ENCODE measurements around the gene NPHS1. TPM values are rescaled to one million over a fixed set of nuclear protein-coding genes. Genes with fewer than 3 reads are reported as not detected.
A peak's percentile ranks its signal among the peaks of the same experiment; 100 is the strongest.
"Not testable (repeated sequence)": the region's sequence is repeated elsewhere in the genome, so short reads cannot be mapped to it uniquely, and the experiment has no call there.

NPHS1 gene
- polyA plus RNA-seq, 1 donor from 2014 or later, result 0.05 TPM

DNA sequence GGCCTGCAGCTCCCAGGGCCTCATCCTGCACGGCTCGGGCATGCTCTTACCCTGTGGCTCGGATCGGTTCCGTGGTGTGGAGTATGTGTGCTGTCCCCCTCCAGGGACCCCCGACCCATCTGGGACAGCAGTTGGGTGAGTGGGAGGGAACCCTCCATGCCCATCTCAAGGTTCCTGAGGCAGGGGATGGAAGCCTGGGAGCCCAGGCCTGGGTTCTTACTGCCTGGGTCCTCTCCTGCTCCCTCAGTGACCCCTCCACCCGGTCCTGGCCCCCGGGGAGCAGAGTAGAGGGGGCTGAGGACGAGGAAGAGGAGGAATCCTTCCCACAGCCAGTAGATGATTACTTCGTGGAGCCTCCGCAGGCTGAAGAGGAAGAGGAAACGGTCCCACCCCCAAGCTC, 19.3 kb upstream of the NPHS1 start:
- H4K20me1 ChIP-seq (ENCODE audit: insufficient read depth), result no peaks in the 10 kb centered on the region
- H3K4me3 ChIP-seq (ENCODE audit: low read length), result no peak overlapping the region
- H3K79me2 ChIP-seq (replicated peaks; ENCODE audit: insufficient read depth, low read length), result peaks cover 18% of the 10 kb centered on the region
- no peaks in the 10 kb centered on the region for H3F3A ChIP-seq (ENCODE audit: insufficient read depth, low read length, poor library complexity, severe bottlenecking)
- H2AFZ ChIP-seq (ENCODE audit: low read depth, low read length), result no peak overlapping the region
- no peak overlapping the region for H3K27ac ChIP-seq (ENCODE audit: low read length)
- no peaks in the 10 kb centered on the region for H3K27me3 ChIP-seq (ENCODE audit: insufficient read depth, low read depth, low read length)
- no peaks in the 10 kb centered on the region for H3K9me3 ChIP-seq (ENCODE audit: low read length)
- no peak overlapping the region for H3K9ac ChIP-seq (ENCODE audit: low read length)
- no peak for TF ChIP-seq SMC3 (conservative IDR thresholded peaks at IDR 0.05; ENCODE audit: poor library complexity)
- no peak for TF ChIP-seq RAD21 (conservative IDR thresholded peaks at IDR 0.05)
- TF ChIP-seq, protein P1, sequence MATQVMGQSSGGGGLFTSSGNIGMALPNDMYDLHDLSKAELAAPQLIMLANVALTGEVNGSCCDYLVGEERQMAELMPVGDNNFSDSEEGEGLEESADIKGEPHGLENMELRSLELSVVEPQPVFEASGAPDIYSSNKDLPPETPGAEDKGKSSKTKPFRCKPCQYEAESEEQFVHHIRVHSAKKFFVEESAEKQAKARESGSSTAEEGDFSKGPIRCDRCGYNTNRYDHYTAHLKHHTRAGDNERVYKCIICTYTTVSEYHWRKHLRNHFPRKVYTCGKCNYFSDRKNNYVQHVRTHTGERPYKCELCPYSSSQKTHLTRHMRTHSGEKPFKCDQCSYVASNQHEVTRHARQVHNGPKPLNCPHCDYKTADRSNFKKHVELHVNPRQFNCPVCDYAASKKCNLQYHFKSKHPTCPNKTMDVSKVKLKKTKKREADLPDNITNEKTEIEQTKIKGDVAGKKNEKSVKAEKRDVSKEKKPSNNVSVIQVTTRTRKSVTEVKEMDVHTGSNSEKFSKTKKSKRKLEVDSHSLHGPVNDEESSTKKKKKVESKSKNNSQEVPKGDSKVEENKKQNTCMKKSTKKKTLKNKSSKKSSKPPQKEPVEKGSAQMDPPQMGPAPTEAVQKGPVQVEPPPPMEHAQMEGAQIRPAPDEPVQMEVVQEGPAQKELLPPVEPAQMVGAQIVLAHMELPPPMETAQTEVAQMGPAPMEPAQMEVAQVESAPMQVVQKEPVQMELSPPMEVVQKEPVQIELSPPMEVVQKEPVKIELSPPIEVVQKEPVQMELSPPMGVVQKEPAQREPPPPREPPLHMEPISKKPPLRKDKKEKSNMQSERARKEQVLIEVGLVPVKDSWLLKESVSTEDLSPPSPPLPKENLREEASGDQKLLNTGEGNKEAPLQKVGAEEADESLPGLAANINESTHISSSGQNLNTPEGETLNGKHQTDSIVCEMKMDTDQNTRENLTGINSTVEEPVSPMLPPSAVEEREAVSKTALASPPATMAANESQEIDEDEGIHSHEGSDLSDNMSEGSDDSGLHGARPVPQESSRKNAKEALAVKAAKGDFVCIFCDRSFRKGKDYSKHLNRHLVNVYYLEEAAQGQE (IDR thresholded peaks at IDR 0.05; ENCODE audit: borderline replicate concordance), result no peak
- TF ChIP-seq, protein P2, sequence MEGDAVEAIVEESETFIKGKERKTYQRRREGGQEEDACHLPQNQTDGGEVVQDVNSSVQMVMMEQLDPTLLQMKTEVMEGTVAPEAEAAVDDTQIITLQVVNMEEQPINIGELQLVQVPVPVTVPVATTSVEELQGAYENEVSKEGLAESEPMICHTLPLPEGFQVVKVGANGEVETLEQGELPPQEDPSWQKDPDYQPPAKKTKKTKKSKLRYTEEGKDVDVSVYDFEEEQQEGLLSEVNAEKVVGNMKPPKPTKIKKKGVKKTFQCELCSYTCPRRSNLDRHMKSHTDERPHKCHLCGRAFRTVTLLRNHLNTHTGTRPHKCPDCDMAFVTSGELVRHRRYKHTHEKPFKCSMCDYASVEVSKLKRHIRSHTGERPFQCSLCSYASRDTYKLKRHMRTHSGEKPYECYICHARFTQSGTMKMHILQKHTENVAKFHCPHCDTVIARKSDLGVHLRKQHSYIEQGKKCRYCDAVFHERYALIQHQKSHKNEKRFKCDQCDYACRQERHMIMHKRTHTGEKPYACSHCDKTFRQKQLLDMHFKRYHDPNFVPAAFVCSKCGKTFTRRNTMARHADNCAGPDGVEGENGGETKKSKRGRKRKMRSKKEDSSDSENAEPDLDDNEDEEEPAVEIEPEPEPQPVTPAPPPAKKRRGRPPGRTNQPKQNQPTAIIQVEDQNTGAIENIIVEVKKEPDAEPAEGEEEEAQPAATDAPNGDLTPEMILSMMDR (IDR thresholded peaks at IDR 0.05; ENCODE audit: poor library complexity, severe bottlenecking), result no peak
- no peaks in the 10 kb centered on the region for H3K36me3 ChIP-seq (ENCODE audit: insufficient read depth, low read length)
- no peak overlapping the region for H3K4me2 ChIP-seq (ENCODE audit: low read length)
- H3K9me2 ChIP-seq (ENCODE audit: insufficient read depth, low read length), result no peaks in the 10 kb centered on the region

DNA sequence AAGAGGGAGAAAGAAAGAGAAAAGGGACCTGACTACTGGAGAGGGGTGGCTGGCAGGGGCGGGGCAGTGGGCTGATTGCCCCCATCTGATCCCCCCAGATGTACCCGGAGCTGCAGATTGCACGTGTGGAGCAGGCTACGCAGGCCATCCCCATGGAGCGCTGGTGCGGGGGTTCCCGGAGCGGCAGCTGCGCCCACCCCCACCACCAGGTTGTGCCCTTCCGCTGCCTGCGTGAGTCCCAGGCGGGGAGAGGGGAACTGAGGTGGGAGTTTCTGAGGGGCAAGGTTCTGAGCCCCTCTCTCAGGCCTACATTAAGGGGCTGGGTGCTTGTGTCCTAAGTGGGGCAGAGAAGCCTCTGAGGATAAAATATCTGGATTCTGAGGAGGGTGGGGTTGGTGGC, 18.5 kb upstream of the NPHS1 start:
- Histone ChIP-seq H4K20me1 (ENCODE audit: insufficient read depth) (no peaks in the 10 kb centered on the region), H3K27ac (ENCODE audit: low read length) (no peak overlapping the region), H3K79me2 (replicated peaks; ENCODE audit: insufficient read depth, low read length) (peaks cover 18% of the 10 kb centered on the region), H3K4me3 (ENCODE audit: low read length) (peak overlapping the region; percentile 75), H3K9me3 (ENCODE audit: low read length) (no peaks in the 10 kb centered on the region), H2AFZ (ENCODE audit: low read depth, low read length) (no peak overlapping the region), H3K9me2 (ENCODE audit: insufficient read depth, low read length) (no peaks in the 10 kb centered on the region), H3K36me3 (ENCODE audit: insufficient read depth, low read length) (no peaks in the 10 kb centered on the region), H3K27me3 (ENCODE audit: insufficient read depth, low read depth, low read length) (no peaks in the 10 kb centered on the region), H3F3A (ENCODE audit: insufficient read depth, low read length, poor library complexity, severe bottlenecking) (no peaks in the 10 kb centered on the region), H3K4me2 (ENCODE audit: low read length) (no peak overlapping the region), H3K9ac (ENCODE audit: low read length) (no peak overlapping the region)
- TF ChIP-seq MXI1 (conservative IDR thresholded peaks at IDR 0.05; ENCODE audit: poor library complexity, severe bottlenecking) (no peak), RAD21 (conservative IDR thresholded peaks at IDR 0.05) (no peak), SMC3 (conservative IDR thresholded peaks at IDR 0.05; ENCODE audit: poor library complexity) (no peak), TAF1 (IDR thresholded peaks at IDR 0.05; ENCODE audit: low read depth) (no peak), EP300 (conservative IDR thresholded peaks at IDR 0.05; ENCODE audit: poor library complexity, severe bottlenecking) (no peak), POLR2AphosphoS5 (IDR thresholded peaks at IDR 0.05) (no peak), EZH2 (IDR thresholded peaks at IDR 0.05; ENCODE audit: borderline replicate concordance, insufficient read depth, low read length, poor library complexity, severe bottlenecking) (no peak)
- TF ChIP-seq, protein P2 (IDR thresholded peaks at IDR 0.05; ENCODE audit: poor library complexity, severe bottlenecking), result no peak
- TF ChIP-seq, protein P1 (IDR thresholded peaks at IDR 0.05; ENCODE audit: borderline replicate concordance), result no peak

DNA sequence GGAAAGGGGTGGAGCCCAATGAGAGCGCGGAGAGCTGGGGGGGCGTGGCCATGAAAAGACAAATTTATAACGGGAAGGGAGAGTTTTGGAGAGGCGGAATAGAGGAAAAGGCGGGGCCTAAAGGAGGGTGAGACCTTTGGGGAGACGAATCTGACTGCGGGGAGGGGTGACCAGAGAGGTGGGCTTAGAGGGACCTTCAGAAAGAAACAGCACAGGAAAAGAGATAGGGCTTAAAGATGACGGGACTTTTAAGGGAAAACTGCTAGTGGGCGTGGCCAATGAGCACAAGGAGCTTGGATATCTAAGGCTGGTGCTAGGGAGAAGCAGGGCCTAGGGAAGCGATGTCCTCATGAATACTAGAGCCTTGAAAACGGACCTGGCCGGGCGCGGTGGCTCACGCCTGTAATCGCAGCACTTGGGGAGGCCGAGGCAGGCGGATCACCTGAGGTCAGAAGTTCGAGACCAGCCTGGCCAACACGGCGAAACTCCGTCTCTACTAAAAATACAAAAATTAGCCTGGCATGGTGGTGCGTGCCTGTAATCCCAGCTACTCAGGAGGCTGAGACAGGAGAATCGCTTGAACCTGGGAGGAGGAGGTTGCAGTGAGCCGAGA, 17.9 kb upstream of the NPHS1 start:
- H3K4me2 ChIP-seq (ENCODE audit: low read length), result peak overlapping the region; percentile 73
- not testable (repeated sequence) for H3K36me3 ChIP-seq (ENCODE audit: insufficient read depth, low read length); H4K20me1 ChIP-seq (ENCODE audit: insufficient read depth); H3K9me2 ChIP-seq (ENCODE audit: insufficient read depth, low read length); H2AFZ ChIP-seq (ENCODE audit: low read depth, low read length); H3K9me3 ChIP-seq (ENCODE audit: low read length); H3K27me3 ChIP-seq (ENCODE audit: insufficient read depth, low read depth, low read length); H3F3A ChIP-seq (ENCODE audit: insufficient read depth, low read length, poor library complexity, severe bottlenecking)
- H3K79me2 ChIP-seq (replicated peaks; ENCODE audit: insufficient read depth, low read length), result peaks cover 18% of the 10 kb centered on the region
- H3K4me3 ChIP-seq (ENCODE audit: low read length), result peak overlapping the region; percentile 75
- H3K27ac ChIP-seq (ENCODE audit: low read length), result peak overlapping the region; percentile 98
- peak overlapping the region; percentile 95 for H3K9ac ChIP-seq (ENCODE audit: low read length)

Measured in neural cell (in vitro differentiated cells).